ENCODE data around the gene AIMP1. TPM values are rescaled to one million over a fixed set of nuclear protein-coding genes. Genes with fewer than 3 reads are reported as not detected.
A peak's percentile ranks its signal among the peaks of the same experiment; 100 is the strongest.

AIMP1 gene
- total RNA-seq, 1 experiment from 2014 or later: 60.4 TPM

DNA sequence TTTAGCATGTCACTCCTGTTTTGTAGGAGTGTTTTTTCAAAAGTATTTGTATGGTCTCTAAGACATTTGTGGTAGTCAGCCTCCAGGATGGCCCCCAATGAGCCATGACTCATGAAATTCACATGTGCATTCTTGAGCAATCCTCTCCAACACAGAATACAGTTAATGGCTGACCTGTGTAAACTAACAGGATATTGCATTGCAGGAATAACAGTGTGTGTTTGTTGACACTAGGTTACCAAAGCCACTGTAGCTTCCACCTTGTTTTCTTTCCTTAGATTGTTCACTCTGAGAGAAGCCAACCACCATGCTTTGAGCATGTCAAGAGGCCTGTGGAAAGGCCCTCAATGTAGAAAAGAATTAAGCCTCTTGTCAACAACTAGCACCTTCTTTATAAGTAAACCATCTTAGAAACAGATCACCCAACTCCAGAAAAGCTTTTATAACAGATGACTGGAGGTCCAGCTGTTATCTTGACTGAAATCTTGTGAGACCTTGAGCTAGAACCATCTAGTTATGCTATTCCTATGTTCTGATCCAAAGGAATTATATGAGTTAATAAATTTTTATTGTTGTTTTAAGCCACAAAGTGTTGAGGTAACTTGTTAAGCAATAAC is 28.9 kb upstream of the AIMP1 start:
- DNase-seq: peak; percentile 51
- Mint-ChIP-seq H3K9me3 (ENCODE audit: low read depth, unreplicated experiment) (no peaks in the 10 kb centered on the region), H3K27ac (ENCODE audit: unreplicated experiment) (peak overlapping the region; percentile 36), H3K36me3 (ENCODE audit: insufficient read depth, unreplicated experiment) (no peaks in the 10 kb centered on the region), H3K4me3 (ENCODE audit: low read depth, unreplicated experiment) (no peak overlapping the region), H3K27me3 (ENCODE audit: unreplicated experiment) (no peaks in the 10 kb centered on the region), H3K4me1 (ENCODE audit: low read depth, unreplicated experiment) (no peaks in the 10 kb centered on the region)
- TF ChIP-seq, protein P1, sequence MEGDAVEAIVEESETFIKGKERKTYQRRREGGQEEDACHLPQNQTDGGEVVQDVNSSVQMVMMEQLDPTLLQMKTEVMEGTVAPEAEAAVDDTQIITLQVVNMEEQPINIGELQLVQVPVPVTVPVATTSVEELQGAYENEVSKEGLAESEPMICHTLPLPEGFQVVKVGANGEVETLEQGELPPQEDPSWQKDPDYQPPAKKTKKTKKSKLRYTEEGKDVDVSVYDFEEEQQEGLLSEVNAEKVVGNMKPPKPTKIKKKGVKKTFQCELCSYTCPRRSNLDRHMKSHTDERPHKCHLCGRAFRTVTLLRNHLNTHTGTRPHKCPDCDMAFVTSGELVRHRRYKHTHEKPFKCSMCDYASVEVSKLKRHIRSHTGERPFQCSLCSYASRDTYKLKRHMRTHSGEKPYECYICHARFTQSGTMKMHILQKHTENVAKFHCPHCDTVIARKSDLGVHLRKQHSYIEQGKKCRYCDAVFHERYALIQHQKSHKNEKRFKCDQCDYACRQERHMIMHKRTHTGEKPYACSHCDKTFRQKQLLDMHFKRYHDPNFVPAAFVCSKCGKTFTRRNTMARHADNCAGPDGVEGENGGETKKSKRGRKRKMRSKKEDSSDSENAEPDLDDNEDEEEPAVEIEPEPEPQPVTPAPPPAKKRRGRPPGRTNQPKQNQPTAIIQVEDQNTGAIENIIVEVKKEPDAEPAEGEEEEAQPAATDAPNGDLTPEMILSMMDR (IDR thresholded peaks at IDR 0.05; ENCODE audit: unreplicated experiment): no peak
- CTCF ChIA-PET: interaction anchor here (1.7 kb wide), 1 partner anchor 21 kb away, joined by 6 read pairs; no protein-coding TSS in a partner anchor
- BruUV-seq (replicated peaks): no TSS peak
- intact Hi-C loops (cut with micrococcal nuclease; ENCODE audit: unreplicated experiment): no loop called here

DNA sequence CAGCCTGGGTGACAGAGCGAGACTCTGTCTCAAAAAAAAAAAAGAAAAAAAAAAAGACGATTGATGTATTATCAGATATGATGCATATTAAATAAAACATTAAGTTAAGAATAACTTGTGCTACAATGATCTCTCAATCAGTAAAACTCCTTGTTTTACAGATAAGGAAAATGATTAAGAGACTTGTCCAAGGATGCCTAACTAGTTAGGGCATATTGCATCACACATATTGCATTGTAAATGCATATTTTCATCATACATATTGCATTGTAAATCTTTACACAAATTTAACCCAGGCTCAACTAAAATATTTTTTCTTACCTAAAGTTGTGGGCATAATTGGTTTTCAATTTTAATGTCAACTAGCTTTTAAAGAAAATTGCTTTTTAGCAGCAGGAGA is 26.6 kb upstream of the AIMP1 start:
- TF ChIP-seq, protein P1 (IDR thresholded peaks at IDR 0.05; ENCODE audit: unreplicated experiment): no peak
- no peak for DNase-seq
- intact Hi-C loops (cut with micrococcal nuclease; ENCODE audit: unreplicated experiment): no loop called here
- H3K27ac Mint-ChIP-seq (ENCODE audit: unreplicated experiment): no peak overlapping the region
- no peaks in the 10 kb centered on the region for H3K4me1 Mint-ChIP-seq (ENCODE audit: low read depth, unreplicated experiment)
- no peaks in the 10 kb centered on the region for H3K36me3 Mint-ChIP-seq (ENCODE audit: insufficient read depth, unreplicated experiment)
- no peaks in the 10 kb centered on the region for H3K9me3 Mint-ChIP-seq (ENCODE audit: low read depth, unreplicated experiment)
- no peaks in the 10 kb centered on the region for H3K27me3 Mint-ChIP-seq (ENCODE audit: unreplicated experiment)
- CTCF ChIA-PET: no interaction called here
- BruUV-seq (replicated peaks): no TSS peak
- H3K4me3 Mint-ChIP-seq (ENCODE audit: low read depth, unreplicated experiment): no peak overlapping the region

DNA sequence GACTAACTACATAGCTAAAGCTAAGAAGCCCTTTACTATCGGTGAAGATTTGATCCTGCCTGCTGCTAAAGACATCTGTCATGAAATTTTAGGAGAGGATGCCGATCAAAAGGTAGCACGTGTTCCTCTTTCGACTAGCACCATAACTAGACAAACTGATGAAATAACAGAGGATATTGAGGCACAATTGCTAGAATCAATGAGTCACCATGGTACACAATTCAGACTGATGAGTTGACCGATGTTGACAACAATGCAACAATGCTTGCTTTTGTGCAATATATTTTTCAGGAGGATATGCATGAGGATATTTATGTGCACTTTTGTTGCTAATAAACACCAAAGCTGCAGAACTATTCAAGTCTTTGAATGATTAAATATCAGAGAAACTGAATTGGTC is 24.7 kb upstream of the AIMP1 start:
- H3K27ac Mint-ChIP-seq (ENCODE audit: unreplicated experiment): no peak overlapping the region
- intact Hi-C loops (cut with micrococcal nuclease; ENCODE audit: unreplicated experiment): no loop called here
- no peak for DNase-seq
- CTCF ChIA-PET: no interaction called here
- no TSS peak for BruUV-seq (replicated peaks)
- no peaks in the 10 kb centered on the region for H3K36me3 Mint-ChIP-seq (ENCODE audit: insufficient read depth, unreplicated experiment)
- no peaks in the 10 kb centered on the region for H3K27me3 Mint-ChIP-seq (ENCODE audit: unreplicated experiment)
- no peak overlapping the region for H3K4me3 Mint-ChIP-seq (ENCODE audit: low read depth, unreplicated experiment)
- TF ChIP-seq, protein P1 (IDR thresholded peaks at IDR 0.05; ENCODE audit: unreplicated experiment): no peak
- no peaks in the 10 kb centered on the region for H3K4me1 Mint-ChIP-seq (ENCODE audit: low read depth, unreplicated experiment)
- H3K9me3 Mint-ChIP-seq (ENCODE audit: low read depth, unreplicated experiment): no peaks in the 10 kb centered on the region

DNA sequence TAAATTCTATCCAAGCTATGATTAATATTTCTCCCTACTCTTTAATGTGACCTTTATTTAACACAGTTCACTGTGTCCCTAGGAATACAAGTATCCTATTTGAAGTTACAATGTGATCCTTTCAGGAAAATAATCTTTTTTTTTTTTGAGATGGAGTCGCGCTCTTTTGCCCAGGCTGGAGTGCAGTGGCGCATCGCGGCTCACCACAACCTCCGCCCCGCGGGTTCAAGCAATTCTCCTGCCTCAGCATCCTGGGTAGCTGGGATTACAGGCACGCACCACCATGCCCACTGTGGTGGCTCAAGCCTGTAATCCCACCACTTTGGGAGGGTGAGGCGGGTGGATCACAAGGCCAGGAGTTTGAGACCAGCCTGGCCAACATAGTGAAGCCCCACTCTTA is 22.3 kb upstream of the AIMP1 start:
- Mint-ChIP-seq H3K27ac (ENCODE audit: unreplicated experiment) (no peak overlapping the region), H3K4me3 (ENCODE audit: low read depth, unreplicated experiment) (no peak overlapping the region), H3K4me1 (ENCODE audit: low read depth, unreplicated experiment) (peaks cover 11% of the 10 kb centered on the region), H3K9me3 (ENCODE audit: low read depth, unreplicated experiment) (no peaks in the 10 kb centered on the region), H3K27me3 (ENCODE audit: unreplicated experiment) (no peaks in the 10 kb centered on the region), H3K36me3 (ENCODE audit: insufficient read depth, unreplicated experiment) (no peaks in the 10 kb centered on the region)
- TF ChIP-seq, protein P1 (IDR thresholded peaks at IDR 0.05; ENCODE audit: unreplicated experiment): no peak
- no TSS peak for BruUV-seq (replicated peaks)
- DNase-seq: no peak
- CTCF ChIA-PET: interaction anchor here (0.7 kb wide), 1 partner anchor 650 kb away, joined by 4 read pairs; no protein-coding TSS in a partner anchor
- intact Hi-C loops (cut with micrococcal nuclease; ENCODE audit: unreplicated experiment): no loop called here

Measured in Calu3 (cell line).